ENCODE data around the gene TPI1.
"Not testable (repeated sequence)": the region's sequence is repeated elsewhere in the genome, so short reads cannot be mapped to it uniquely, and the experiment has no call there.

The TPI1 gene

GRCh38 chr12:6894321-6894720 lies 27.0 kb downstream of the TPI1 start:
- no peak for DNase-seq

- no peak for DNase-seq
These were observed 29.6 kb downstream of the TPI1 start for GRCh38 chr12:6896846-6897435.

- no peak for DNase-seq
These were observed 32.1 kb downstream of the TPI1 start for GRCh38 chr12:6899427-6899826.

GRCh38 chr12:6899837-6900519 lies 32.6 kb downstream of the TPI1 start:
- DNase-seq, result no peak

- DNase-seq, result no peak
These were observed 35.1 kb downstream of the TPI1 start for GRCh38 chr12:6902448-6902847.

GRCh38 chr12:6903722-6904121 lies 36.4 kb downstream of the TPI1 start:
- no peak for DNase-seq

GRCh38 chr12:6904280-6905276 lies 37.2 kb downstream of the TPI1 start, which contains the start of gene LRRC23:
Gene LRRC23 (plus strand): TSS chr12:6904822. CDS start chr12:6905634, 812 bp downstream.
- peak; percentile 95 for DNase-seq

GRCh38 chr12:6905414-6906040 lies 38.2 kb downstream of the TPI1 start:
- no peak for DNase-seq

GRCh38 chr12:6908141-6908540 lies 40.8 kb downstream of the TPI1 start:
- DNase-seq, result not testable (repeated sequence)

GRCh38 chr12:6909421-6910145 lies 42.3 kb downstream of the TPI1 start:
- no peak for DNase-seq

GRCh38 chr12:6912164-6912935 lies 45.0 kb downstream of the TPI1 start:
- DNase-seq, result no peak

- peak; percentile 71 for DNase-seq
These were observed 47.1 kb downstream of the TPI1 start, which contains the start of gene ENO2 for GRCh38 chr12:6914246-6914946. Gene ENO2 (plus strand): TSS chr12:6914580. CDS start chr12:6915833, 1,253 bp downstream.

- DNase-seq, result no peak
These were observed 47.8 kb downstream of the TPI1 start for GRCh38 chr12:6914947-6915788.

- DNase-seq, result no peak
These were observed 48.5 kb downstream of the TPI1 start for GRCh38 chr12:6915789-6916285.

GRCh38 chr12:6916426-6917200 lies 49.3 kb downstream of the TPI1 start:
- DNase-seq, result no peak

- peak; percentile 53 for DNase-seq
These were observed 50.3 kb downstream of the TPI1 start for GRCh38 chr12:6917491-6918231.

- DNase-seq, result no peak
These were observed 52.3 kb downstream of the TPI1 start for GRCh38 chr12:6919588-6919987.
